Ishikawa (cell line): ENCODE data around the gene UBE4B.

Source experiments
- CEBPB ChIP-seq: IDR thresholded peaks from 2 replicates; pipeline ENCODE4 v1.6.1; 2012
- CREB1 ChIP-seq: IDR thresholded peaks from 2 replicates; pipeline ENCODE4 v1.6.1; 2012; ENCODE audit warnings: low read depth
- EGR1 ChIP-seq: IDR thresholded peaks from 2 replicates; pipeline ENCODE4 v1.6.1; 2012
- EP300 ChIP-seq: IDR thresholded peaks from 2 replicates; pipeline ENCODE4 v1.6.1; 2012; ENCODE audit warnings: borderline replicate concordance
- FOXM1 ChIP-seq: IDR thresholded peaks from 2 replicates; pipeline ENCODE4 v1.6.1; 2012; ENCODE audit warnings: low read depth, borderline replicate concordance
- NFIC ChIP-seq: IDR thresholded peaks from 2 replicates; pipeline ENCODE4 v1.6.1; 2012
- RAD21 ChIP-seq: IDR thresholded peaks from 2 replicates; pipeline ENCODE4 v1.6.1; 2012; ENCODE audit warnings: low read depth
- TAF1 ChIP-seq: IDR thresholded peaks from 2 replicates; pipeline ENCODE4 v1.6.1; 2012; ENCODE audit warnings: low read depth, mild to moderate bottlenecking
- TCF12 ChIP-seq: IDR thresholded peaks from 2 replicates; pipeline ENCODE4 v1.6.1; 2012; ENCODE audit warnings: low read depth
- TEAD4 ChIP-seq: IDR thresholded peaks from 2 replicates; pipeline ENCODE4 v1.6.1; 2012
- YY1 ChIP-seq: IDR thresholded peaks from 2 replicates; pipeline ENCODE4 v1.6.1; 2012; ENCODE audit warnings: low read depth
- TF ChIP-seq, protein P1 (sequence below): IDR thresholded peaks from 2 replicates; pipeline ENCODE4 v1.6.1; 2012; ENCODE audit warnings: low read depth, mild to moderate bottlenecking
- TF ChIP-seq, protein P2 (sequence below): IDR thresholded peaks from 2 replicates; pipeline ENCODE4 v1.6.1; 2012
- TF ChIP-seq, protein P3 (sequence below): IDR thresholded peaks from 2 replicates; pipeline ENCODE4 v1.6.1; 2012

DNA sequence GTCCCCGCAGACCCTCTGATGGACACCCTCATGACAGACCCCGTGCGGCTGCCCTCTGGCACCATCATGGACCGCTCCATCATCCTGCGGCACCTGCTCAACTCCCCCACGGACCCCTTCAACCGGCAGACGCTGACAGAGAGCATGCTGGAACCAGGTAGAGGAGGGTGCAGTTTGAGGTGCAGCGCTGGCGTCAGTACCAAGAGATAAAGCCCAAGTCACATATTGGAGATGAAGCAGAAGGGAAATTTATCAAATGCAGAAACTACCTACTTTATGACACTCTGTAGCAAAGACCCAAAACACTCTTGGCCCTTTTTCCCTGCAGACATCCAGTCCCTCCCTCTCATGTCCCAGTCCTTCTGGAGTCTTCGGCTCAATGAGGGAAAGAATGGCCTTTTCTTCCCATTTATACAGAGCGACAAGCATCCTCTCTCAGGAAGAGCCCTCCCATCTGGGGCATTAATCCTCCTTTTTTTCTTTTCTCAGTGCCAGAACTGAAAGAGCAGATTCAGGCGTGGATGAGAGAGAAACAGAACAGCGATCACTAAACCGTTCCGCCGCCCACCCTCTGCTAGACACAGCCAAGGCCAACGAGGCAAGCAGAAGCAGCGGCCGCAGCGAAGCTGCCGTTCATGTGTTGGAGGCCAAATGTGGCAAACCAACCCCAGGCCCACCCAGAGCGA lies 146.8 kb downstream of the UBE4B start:
- no peak for TF ChIP-seq EP300
- TF ChIP-seq TAF1 = no peak
- no peak for TF ChIP-seq RAD21
- TF ChIP-seq, protein P1, sequence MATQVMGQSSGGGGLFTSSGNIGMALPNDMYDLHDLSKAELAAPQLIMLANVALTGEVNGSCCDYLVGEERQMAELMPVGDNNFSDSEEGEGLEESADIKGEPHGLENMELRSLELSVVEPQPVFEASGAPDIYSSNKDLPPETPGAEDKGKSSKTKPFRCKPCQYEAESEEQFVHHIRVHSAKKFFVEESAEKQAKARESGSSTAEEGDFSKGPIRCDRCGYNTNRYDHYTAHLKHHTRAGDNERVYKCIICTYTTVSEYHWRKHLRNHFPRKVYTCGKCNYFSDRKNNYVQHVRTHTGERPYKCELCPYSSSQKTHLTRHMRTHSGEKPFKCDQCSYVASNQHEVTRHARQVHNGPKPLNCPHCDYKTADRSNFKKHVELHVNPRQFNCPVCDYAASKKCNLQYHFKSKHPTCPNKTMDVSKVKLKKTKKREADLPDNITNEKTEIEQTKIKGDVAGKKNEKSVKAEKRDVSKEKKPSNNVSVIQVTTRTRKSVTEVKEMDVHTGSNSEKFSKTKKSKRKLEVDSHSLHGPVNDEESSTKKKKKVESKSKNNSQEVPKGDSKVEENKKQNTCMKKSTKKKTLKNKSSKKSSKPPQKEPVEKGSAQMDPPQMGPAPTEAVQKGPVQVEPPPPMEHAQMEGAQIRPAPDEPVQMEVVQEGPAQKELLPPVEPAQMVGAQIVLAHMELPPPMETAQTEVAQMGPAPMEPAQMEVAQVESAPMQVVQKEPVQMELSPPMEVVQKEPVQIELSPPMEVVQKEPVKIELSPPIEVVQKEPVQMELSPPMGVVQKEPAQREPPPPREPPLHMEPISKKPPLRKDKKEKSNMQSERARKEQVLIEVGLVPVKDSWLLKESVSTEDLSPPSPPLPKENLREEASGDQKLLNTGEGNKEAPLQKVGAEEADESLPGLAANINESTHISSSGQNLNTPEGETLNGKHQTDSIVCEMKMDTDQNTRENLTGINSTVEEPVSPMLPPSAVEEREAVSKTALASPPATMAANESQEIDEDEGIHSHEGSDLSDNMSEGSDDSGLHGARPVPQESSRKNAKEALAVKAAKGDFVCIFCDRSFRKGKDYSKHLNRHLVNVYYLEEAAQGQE = no peak
- TF ChIP-seq, protein P2, sequence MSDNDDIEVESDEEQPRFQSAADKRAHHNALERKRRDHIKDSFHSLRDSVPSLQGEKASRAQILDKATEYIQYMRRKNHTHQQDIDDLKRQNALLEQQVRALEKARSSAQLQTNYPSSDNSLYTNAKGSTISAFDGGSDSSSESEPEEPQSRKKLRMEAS = no peak
- no peak for TF ChIP-seq EGR1
- TF ChIP-seq CEBPB = no peak
- no peak for TF ChIP-seq TEAD4
- no peak for TF ChIP-seq TCF12
- no peak for TF ChIP-seq YY1
- no peak for TF ChIP-seq CREB1
- TF ChIP-seq NFIC = no peak
- TF ChIP-seq, protein P3, sequence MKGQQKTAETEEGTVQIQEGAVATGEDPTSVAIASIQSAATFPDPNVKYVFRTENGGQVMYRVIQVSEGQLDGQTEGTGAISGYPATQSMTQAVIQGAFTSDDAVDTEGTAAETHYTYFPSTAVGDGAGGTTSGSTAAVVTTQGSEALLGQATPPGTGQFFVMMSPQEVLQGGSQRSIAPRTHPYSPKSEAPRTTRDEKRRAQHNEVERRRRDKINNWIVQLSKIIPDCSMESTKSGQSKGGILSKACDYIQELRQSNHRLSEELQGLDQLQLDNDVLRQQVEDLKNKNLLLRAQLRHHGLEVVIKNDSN = no peak
- no peak for TF ChIP-seq FOXM1
